OCI-LY3 (cell line): ENCODE data around the gene KARS1.
"Not testable (repeated sequence)": the region's sequence is repeated elsewhere in the genome, so short reads cannot be mapped to it uniquely, and the experiment has no call there.

Experiments
- CTCF ChIP-seq: fragments of 200-600, 300-600 bp; sonication (generic); IDR thresholded peaks from 2 replicates; pipeline ENCODE4 v1.5.1; 2014; ENCODE audit warnings: antibody characterized with exemption, low read length, low read depth
- EZH2phosphoT487 ChIP-seq: fragments of 200-600 bp; shearing (Covaris generic); IDR thresholded peaks from 2 replicates; pipeline ENCODE4 v1.6.1; 2018; ENCODE audit warnings: antibody characterized with exemption, mixed run types, low read depth

DNA sequence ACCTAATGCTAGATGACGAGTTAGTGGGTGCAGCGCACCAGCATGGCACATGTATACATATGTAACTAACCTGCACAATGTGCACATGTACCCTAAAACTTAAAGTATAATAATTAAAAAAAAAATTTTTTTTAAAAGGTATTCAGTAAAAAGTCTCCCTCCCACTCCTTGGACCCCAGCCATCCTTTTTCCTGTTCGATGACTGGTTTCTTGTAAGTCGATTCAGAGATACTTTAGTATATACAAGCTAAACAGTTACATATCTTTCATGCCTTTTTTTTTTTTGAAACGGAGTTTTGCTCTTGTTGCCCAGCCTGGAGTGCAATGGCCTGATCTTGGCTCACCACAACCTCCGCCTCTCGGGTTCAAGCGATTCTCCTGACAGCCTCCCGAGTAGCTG, 55.5 kb downstream of the KARS1 start:
- TF ChIP-seq CTCF, EZH2phosphoT487: not testable (repeated sequence)
